Mucosa of gallbladder (tissue), 1 donor: ENCODE results near the gene HAT1. TPM values are rescaled to one million over a fixed set of nuclear protein-coding genes. Genes with fewer than 3 reads are reported as not detected.
"Not testable (repeated sequence)": the region's sequence is repeated elsewhere in the genome, so short reads cannot be mapped to it uniquely, and the experiment has no call there.

Source experiments
- DNase-seq: peaks from one replicate; pipeline ENCODE4 v3.0.0-alpha.2; 2020; ENCODE audit warnings: low spot score
- total RNA-seq: library from RNA; stranded (reverse); gene quantifications from one replicate; pipeline ENCODE4 v1.2.1, GENCODE V29; 2021
- donor health status: DM: no; HTN: no; CAD: no.

The HAT1 gene
- total RNA-seq, 1 donor from 2014 or later, result 24.3 TPM

- DNase-seq, result no peak
Observed at GRCh38 chr2:171972329-171972982, 50.2 kb downstream of the HAT1 start.

DNA sequence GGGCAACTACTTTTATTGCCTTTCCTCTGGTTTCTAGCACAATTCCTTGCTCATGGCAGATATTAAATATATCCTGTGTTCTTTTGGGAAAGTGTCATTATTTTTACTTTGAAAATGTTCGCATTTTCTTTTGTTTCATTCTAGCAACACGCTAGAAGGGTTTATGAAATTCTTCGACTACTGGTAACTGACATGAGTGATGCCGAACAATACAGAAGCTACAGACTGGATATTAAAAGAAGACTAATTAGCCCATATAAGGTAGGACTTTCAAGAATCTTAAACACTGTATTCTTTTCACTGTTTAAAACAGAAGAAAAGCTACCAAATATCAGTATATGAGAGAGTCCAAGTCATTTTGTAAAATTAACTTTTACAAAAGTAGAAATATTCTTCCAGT lies 56.8 kb downstream of the HAT1 start:
- DNase-seq, result no peak

DNA sequence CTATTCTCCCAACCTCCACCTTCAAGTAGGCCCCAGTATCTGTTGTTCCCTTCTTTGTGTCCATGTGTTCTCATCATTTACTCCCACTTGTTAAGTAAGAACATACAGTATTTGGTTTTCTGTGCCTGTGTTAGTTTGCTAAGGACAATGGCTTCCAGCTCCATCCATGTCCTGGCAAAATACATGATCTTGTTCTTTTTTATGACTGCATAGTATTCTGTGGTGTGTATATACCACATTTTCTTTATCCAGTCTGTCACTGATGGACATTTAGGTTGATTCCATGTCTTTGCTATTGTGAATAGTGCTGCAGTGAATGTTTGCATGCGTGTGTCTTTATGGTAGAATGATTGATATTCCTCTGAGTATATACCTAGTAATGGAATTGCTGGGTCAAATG lies 61.7 kb downstream of the HAT1 start:
- not testable (repeated sequence) for DNase-seq

DNA sequence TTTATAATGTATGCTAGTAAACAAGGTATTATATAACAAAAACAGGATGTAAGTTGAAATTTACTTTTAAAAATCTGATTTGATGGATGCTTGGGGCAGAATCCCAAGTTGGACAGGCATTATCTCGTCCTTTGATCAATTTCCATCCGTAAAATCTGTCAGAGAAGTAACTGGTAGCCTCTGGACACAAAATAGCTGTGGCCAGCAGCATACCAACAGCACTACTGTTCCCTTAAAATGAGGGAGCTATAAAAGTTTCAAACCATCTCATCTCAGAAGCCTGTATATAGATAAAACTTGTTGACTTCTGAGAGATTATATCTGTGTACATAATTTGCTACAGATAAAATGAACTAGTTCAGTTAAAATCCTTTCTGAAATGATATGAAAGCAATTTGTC lies 62.8 kb downstream of the HAT1 start:
- no peak for DNase-seq

DNA sequence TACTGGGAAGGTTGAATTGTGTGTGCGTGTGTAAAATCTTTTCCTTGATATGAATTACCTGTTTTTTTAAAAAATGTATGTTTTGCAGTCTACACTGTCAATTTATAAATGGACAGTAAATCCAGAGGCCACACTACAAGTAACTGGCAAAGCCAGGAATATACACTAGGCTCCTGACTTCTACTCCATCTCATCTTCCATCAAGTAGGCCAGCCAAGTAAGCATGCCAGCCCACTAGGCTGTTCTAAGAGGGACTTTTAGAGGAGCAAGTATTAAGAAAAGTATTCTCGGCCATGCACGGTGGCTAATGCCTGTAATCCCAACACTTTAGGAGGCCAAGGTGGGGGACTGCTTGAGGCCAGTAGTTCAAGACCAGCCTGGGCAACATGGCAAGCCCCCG lies 64.5 kb downstream of the HAT1 start:
- no peak for DNase-seq

DNA sequence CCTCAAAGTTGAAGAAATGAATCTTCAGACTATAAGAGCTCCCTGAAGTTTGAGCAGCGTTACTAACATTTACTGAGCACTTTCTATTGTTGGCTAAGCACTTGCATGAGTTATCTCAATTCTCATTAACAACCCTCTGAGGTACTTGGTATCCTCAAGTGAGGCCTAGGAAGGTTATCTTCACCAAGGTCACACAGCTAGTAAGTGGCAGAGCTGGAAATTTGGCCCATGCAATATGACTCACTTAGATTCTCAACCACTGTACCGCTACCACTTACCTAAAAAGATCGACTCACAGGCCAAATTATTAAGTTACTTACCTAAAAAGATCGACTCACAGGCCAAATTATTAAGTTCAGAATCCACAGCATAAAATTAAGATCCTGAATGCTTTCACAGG lies 68.8 kb downstream of the HAT1 start:
- no peak for DNase-seq

DNA sequence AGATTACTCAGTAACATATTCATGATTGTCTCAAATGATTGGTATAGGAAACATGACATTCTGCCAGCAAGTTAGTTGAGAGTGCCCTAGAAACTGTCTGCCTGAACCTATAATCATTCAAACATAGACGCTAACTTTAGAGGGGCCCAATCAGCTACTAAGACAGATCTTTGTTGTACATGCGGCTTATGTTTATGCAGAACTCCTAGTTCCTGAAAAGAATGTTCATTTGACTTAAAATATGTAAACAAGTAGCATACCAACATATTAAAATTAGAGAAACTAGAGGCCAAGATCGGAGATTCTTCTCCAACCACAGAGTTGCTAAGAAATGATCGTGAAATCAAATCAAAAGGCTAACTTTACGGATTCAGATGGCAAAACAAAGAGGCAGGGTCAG lies 73.3 kb downstream of the HAT1 start:
- DNase-seq, result no peak

DNA sequence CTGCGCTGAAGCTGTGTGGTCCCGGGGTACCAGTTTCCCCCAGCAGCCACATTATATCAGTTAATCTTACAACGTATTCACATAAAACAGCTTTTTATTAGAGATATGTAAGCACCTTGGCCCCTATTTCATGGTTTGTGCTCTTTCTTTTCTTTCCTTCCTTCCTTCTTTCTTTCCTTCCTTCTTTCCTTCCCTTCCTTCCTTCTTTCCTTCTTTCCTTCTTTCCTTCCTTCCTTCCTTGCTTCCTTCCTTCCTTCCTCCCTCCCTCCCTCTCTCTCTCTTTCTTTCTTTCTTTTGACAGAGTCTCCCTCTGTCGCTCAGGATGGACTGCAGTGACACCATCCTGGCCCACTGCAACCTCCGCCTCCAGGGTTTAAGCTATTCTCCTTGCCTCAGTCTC lies 73.8 kb downstream of the HAT1 start:
- no peak for DNase-seq

DNA sequence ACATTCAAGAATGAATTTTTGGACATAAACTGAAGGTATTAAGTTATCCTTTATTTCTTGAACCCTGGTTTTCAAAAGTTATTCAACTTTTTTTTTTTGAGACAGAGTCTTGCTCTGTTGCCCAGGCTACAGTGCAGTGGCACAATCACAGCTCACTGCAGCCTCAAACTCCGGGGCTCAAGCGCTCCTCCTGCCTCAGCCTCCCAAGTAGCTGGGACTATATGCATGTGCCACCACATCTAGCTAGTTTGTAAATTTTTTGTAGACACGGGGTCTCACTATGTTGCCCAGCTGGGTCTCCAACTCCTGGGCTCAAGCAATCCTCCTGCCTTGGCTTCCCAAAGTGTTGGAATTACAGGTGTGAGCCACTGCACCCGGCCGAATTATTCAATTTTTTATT lies 74.8 kb downstream of the HAT1 start:
- DNase-seq, result not testable (repeated sequence)

DNA sequence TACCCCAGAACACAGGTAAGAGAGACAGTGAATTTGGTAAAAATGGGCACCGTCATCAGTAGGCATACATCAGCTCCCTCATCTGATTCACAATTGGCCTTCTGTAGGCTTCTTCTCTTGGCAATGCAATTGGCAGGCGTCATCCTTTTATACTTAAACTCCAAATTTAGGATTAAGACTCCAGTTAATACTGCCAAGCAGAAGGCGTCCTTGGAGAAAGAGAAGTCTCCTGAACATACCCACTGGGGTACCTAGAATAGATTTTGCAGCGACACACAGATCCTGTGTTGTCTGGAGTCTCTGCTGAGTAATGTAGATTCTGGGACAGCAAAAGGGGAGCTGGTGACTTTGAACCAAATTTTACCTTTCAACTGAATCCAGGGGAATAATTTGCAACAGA lies 76.9 kb downstream of the HAT1 start:
- no peak for DNase-seq

DNA sequence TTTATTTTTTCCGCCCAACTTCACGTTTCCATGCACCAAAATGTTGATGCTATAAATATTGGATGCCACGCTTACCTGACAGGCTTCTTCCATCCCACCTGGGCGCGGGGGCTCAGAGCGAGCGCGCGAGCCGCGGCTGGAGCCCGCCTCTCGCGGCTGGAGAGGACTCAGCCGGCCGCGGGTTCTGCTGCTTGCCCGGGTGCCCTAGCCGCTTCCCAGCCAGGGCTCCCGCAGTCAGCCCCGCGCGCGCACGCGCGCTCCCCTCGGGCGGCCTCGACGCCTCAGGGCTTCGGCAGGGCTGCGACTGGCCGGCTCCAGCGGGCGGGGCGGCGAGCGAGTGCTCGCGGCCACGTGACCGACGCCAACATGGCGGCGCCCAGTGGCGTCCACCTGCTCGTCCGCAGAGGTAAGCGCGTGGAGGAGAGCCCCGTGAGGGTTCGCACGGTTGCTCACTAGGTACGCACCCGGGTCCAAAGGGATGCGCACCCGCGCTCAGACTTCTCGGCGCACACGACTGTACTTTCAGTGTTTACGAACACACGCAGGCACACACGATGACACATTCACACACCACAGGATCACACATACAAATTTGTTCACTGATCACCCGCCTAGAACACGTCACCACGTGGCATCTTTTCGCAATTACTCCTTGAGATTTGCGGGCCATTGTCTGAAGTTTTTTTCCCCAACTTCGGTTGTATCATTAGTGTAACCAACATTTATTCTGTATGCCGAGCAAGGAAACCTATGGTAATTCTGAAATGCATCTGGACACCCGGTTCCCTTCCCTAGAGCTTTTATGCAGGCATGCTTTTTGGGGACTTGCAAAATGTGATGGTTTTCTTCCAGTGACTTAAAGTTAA lies 77.6 kb downstream of the HAT1 start, which contains the start of gene METAP1D:
Gene METAP1D (plus strand): TSS at position 350 of the 866 bp plus-strand sequence. CDS start 17 bp downstream, at position 367.
- DNase-seq, result peak; percentile 92

DNA sequence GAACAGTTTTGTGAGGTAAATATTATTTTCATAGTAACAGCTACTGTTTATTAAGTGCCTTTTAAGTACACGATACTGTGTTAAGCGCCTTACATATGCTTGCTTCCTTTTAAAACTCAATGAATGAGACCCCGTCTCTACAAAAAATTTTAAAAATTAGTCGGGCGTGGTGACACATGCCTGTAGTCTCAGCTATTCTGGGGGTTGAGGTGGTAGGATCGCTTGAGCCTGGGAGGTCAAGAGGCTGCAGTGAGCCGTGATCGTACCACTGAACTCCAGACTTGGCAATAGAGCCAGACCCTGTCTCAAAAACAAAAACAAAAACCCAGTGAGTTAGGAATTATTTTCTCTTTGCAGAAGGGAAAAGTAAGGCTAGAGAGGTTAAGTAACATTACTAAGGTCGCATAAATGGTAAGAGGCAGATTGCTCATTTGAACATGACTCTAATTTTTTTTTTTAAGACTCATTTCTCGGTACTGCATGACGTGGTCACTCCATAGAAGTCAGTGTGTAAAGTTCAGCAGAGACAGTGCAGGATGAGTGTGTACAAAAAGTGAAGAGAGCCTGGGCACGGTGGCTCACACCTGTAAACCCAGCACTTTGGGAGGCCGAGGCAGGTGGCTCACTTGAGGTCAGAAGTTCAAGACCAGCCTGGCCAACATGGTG lies 78.6 kb downstream of the HAT1 start:
- DNase-seq, result no peak

GRCh38 chr2:172007372-172007771 lies 85.1 kb downstream of the HAT1 start:
- no peak for DNase-seq

DNA sequence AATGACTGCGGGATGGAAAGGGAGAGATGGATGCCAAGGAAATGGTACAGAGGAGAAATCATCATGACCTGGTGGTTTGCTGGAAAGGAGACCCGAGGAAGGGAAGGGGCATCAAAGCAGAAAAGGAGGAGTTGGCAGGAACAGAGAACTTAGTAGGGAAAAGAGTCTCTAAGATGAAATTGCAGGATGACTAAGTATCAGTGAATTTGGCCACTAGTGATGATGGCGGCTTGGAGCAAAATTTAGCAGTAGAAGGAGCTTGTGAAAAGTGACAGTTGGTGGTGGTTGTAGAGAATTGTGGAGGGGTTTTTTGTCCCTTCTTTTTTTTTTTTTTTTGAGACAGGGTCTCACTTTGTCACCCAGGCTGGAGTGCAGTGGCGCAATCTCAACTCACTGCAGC lies 87.6 kb downstream of the HAT1 start:
- no peak for DNase-seq

GRCh38 chr2:172011812-172012575 lies 89.7 kb downstream of the HAT1 start:
- DNase-seq, result no peak

DNA sequence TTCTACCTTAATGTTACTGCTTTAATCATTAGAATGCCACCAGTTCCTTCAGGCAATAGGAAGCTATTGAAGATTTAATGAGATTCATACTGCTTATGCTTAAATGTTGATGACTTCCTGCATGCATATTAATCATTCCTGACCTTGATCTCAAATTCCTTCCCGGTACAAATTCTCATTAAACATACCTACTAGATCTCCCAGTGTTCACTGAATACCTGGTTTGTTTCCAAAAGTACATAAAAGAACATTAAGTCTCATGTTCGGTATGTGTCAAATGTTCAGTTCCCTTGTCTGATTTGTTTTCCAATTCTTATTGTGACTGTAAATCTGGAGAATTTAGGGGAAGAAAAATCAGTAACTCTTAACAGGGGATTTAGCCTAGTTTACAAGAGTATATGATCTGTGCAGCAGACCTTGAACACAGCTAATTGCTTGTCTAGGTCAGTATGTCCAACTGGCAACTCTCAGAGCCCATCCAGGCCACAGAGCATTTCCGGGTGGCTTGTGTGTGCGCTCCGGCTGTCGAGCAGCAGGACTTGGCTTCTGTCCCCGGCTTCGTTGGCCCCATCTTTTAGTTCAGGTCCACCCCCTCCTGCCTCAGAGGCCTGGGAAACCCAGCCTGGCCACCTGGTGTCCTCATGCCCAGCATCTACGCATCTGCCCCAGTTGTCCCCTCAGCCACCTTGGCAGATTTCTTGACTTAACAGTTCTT lies 90.6 kb downstream of the HAT1 start:
- DNase-seq, result no peak

GRCh38 chr2:172013396-172013795 lies 91.1 kb downstream of the HAT1 start:
- no peak for DNase-seq

DNA sequence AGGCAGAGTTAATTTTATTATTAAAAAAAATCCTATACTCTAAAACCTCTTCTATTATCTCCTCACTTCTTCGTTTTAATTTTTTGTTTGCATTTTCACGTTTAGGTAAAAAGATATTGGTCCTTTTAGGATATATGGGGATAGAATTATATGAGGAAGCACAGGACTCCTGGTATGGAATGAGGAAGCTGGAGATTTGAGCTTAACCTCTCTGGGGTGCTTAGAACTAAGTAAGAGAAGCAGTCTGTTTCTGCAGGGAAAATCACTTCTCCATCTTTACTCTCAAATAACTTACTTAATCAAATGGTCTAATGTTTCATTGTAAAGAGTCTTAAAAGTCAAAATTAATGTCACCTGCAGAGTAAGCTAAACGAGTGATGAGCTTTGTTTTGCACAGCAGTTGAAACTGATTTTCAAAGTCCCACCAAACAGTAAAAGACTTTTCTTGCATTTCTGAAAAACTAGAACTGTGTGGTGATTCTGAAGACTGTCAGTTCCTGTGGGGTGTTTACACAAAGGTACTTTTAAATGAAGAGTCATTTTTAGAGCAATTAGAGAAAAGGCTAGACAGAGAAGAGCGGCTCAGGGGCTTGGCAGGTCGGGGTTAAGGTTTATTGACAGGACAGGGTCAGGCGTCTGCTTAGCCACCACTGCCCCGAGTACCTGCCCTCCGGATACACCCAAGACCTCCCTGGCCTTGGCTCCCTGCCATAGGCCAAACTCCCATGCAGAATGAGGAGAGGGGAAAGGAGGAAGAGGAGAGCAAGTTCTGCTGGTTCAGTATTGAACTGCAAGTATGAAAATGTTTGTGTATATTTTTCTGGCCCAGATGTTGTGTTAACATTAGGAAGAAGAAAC lies 99.0 kb downstream of the HAT1 start:
- DNase-seq, result no peak

DNA sequence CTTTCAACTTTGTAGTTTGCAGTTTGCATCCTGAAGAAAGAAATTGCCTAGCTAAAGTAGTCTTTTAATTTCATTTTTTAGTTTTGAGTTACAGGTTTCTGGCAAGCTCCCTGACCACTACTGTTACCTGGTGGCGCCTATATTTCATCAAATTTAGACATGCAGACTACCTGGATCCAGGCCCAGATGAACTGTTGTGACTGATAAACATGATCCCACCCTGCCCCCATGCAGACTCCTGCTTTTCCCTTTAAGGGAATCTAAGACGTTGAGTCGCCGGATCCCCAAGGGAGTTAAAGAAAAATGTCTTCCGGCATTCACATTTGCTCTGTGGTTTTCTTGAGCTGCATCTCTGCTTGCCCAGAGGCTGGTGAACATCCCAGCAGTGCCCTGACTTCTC lies 99.7 kb downstream of the HAT1 start:
- DNase-seq, result no peak

GRCh38 chr2:172031536-172031935 lies 109.3 kb downstream of the HAT1 start:
- no peak for DNase-seq
